HFF-Myc (cell line): ENCODE measurements around the gene NSD2.
A peak's percentile ranks its signal among the peaks of the same experiment; 100 is the strongest.
"Not testable (repeated sequence)": the region's sequence is repeated elsewhere in the genome, so short reads cannot be mapped to it uniquely, and the experiment has no call there.

Experiments used
- DNase-seq: peaks from one replicate; pipeline ENCODE4 v3.0.0-alpha.2; 2011; ENCODE audit warnings: low read depth; ENCODE audit errors: extremely low read depth
- H3K4me3 ChIP-seq: replicated peaks from 2 replicates; pipeline ENCODE4 v1.5.1; 2011; ENCODE audit warnings: low read depth, mild to moderate bottlenecking, control low read depth, low read length
- CTCF ChIP-seq: IDR thresholded peaks from 2 replicates; pipeline ENCODE4 v1.5.1; 2012; ENCODE audit warnings: mild to moderate bottlenecking, low read depth, low read length, control low read depth; ENCODE audit errors: missing control alignments

Gene NSD2

DNA sequence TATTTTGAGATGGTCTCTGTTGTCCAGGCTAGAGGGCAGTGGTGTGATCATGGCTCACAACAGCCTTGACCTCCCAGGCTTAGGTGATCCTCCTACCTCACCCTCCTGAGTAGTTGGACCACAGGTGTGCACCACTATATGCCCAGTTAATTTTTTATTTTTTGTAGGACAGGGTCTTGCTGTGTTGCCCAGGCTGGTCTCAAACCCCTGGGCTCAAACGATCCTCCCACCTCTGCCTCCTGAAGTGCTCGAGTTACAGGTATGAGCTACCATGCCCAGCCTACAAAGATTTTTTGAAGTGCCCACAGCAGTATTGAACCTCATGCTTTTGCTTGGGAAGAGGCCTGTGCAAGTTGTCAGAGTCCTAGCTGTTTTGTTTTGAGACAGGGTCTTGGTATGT lies 31.1 kb downstream of the NSD2 start:
- TF ChIP-seq CTCF, result no peak
- DNase-seq, result no peak
- no peak overlapping the region for H3K4me3 ChIP-seq

DNA sequence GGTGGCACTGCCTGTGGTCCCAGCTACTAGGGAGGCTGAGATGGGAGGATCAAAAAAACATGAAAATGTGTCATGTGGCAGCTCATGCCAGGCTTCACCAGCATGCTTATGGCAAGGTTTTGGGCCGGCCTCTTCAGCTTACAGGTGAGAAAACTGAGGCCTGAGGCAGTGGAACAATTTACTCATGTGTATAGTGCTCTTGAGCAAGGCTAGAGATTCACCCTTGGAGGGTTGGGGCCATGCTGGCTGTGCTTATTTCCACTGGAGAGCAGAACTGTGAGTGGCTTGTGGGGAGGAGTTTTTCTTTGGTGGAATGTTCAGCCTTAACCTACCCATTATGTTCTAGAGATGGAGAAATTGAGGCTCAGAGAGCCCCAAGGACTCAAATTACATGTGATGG lies 31.8 kb downstream of the NSD2 start:
- no peak for DNase-seq
- no peak overlapping the region for H3K4me3 ChIP-seq
- no peak for TF ChIP-seq CTCF

DNA sequence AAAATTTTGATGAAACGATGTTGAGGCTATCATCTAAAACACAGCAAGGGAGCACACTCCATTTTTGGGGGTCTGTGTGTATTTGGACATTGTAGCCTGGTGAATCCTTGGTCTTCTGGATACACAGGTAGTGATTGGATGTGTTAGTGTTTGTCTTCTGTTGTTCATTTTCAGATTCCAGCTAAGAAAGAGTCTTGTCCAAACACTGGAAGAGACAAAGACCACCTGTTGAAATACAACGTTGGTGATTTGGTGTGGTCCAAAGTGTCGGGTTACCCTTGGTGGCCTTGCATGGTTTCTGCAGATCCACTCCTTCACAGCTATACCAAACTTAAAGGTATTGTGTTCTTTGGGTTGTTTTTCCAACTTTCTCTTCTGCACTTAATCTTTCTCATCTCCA lies 32.8 kb downstream of the NSD2 start:
- H3K4me3 ChIP-seq, result no peak overlapping the region
- TF ChIP-seq CTCF, result no peak
- DNase-seq, result no peak

DNA sequence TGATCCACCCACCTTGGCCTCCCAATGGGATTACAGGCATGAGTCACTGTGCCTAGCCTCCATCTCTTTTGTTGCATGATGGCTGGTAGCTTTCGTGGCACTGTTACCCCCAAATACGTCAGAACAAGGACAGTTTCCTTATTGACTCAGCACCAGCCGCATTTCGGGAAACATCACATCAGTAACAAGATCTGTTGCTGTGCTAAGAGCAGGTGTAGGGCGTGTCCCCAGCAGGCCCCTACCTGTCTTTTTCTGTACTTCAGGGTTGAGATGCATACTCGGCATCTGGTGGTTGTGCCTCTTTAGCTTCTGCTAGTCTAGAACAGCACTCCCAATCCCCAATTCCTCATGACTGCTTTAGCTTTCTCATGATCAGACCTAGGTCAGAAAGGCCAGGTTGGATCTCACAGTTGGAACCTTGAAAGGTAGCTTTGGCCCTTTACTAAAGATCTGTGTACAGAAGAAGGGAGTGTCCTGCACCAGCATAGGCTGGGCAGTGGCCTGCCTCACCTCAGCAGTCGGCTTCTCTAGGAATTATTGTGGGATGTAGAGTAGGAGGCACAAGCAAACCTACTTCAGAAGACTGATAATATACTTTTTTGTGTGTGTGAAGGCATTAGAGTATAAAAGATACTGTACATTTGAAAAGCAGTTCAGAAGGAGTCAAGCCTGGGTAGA lies 36.8 kb downstream of the NSD2 start:
- no peak overlapping the region for H3K4me3 ChIP-seq
- DNase-seq, result no peak
- TF ChIP-seq CTCF, result no peak

- H3K4me3 ChIP-seq, DNase-seq: not testable (repeated sequence)
Measured at GRCh38 chr4:1909696-1910095, 38.5 kb downstream of the NSD2 start.

DNA sequence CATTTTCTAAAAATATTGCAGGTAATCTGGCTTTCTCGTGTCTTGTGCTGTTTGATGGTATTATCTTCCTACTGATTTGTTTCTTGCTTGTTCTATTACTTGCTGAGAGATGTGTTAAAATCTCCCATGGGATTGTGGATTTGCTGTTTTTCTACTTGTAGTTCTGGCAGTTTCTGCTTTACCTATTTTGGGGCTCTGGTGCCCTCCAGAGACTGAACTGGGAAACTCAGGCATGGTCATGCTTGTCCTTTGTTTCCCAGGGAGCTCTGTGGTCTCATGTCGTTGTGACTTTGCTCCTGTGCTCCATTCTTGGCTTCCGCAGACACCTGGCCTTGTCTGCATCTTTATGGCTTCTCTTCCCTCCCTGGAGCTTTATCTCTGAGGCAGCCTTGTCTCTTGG lies 39.5 kb downstream of the NSD2 start:
- peak; percentile 65 for TF ChIP-seq CTCF
- no peak for DNase-seq
- no peak overlapping the region for H3K4me3 ChIP-seq

DNA sequence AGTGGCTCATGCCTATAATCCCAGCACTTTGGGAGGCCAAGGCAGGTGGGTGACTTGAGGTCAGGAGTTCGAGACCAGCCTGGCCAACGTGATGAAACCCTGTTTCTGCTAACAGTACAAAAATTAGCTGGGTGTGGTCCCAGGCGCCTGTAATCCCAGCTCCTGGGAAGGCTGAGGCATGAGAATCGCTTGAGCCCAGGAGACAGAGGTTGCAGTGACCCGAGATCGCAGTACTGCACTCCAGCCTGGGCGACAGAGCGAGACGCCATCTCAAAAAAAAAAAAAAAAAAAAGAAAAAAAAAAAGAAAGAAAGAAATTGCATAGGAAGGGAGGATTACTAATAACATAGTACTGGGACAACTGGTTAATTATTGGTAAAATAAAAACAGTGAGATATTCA lies 40.1 kb downstream of the NSD2 start:
- not testable (repeated sequence) for H3K4me3 ChIP-seq

GRCh38 chr4:1922821-1923220 lies 51.6 kb downstream of the NSD2 start:
- DNase-seq, result no peak
- no peak for TF ChIP-seq CTCF
- no peak overlapping the region for H3K4me3 ChIP-seq

More for the DNA sequence above, 40.1 kb downstream of the NSD2 start:
- not testable (repeated sequence) for DNase-seq
